CD4-positive, alpha-beta memory T cell (primary cell): ENCODE measurements around the gene CDK2AP2. TPM values are rescaled to one million over a fixed set of nuclear protein-coding genes. Genes with fewer than 3 reads are reported as not detected.
A peak's percentile ranks its signal among the peaks of the same experiment; 100 is the strongest.
"Not testable (repeated sequence)": the region's sequence is repeated elsewhere in the genome, so short reads cannot be mapped to it uniquely, and the experiment has no call there.

Experiments
- CTCF ChIA-PET: fragments of 350-600 bp; sonication (Branson Sonifier 250); formaldehyde crosslinking; loops from one replicate; lab custom pipeline; 2021; ENCODE audit warnings: inconsistent platforms; ENCODE audit not compliant: partially characterized antibody; lab: Charles Lee
- POLR2A ChIA-PET: fragments of 350-600 bp; sonication (Branson Sonifier 250); formaldehyde crosslinking; loops from one replicate; lab custom pipeline; 2021; ENCODE audit not compliant: partially characterized antibody; lab: Charles Lee
- DNase-seq, 5 donors: peaks; one replicate each; pipeline versions ENCODE4 v3.0.0 to v3.0.0-alpha.2; 2020 to 2022; ENCODE audit warnings: mixed read lengths in 1 of 5
- H3K27ac ChIP-seq: one replicate; pipeline ENCODE4 v1.7.0; 2013; ENCODE audit warnings: low read depth, low read length
- H3K27me3 ChIP-seq: 2 replicates; pipeline ENCODE4 v1.7.0; 2013; ENCODE audit warnings: mild to moderate bottlenecking, low read length, moderate library complexity; ENCODE audit not compliant: insufficient read depth
- H3K36me3 ChIP-seq: 2 replicates; pipeline ENCODE4 v1.7.0; 2013; ENCODE audit warnings: mild to moderate bottlenecking, low read length, moderate library complexity; ENCODE audit not compliant: insufficient read depth
- H3K4me1 ChIP-seq: 2 replicates; pipeline ENCODE4 v1.7.0; 2013; ENCODE audit warnings: mild to moderate bottlenecking, low read length, moderate library complexity; ENCODE audit not compliant: insufficient read depth
- H3K4me3 ChIP-seq, 2 donors: one replicate each; pipeline ENCODE4 v1.7.0; 2013; ENCODE audit warnings: low read length in 2 of 2, mild to moderate bottlenecking in 1 of 2
- H3K9me3 ChIP-seq, 2 donors: one replicate each; pipeline ENCODE4 v1.7.0; 2013; ENCODE audit warnings: low read length in 2 of 2, control low read depth in 1 of 2; ENCODE audit not compliant: control insufficient read depth in 1 of 2
- H3K27ac Mint-ChIP-seq, 7 donors: one replicate each; pipeline ENCODE4 v1.8.0; 2020 to 2021; ENCODE audit warnings: mixed read lengths in 7 of 7, mild to moderate bottlenecking in 6 of 7, inconsistent platforms in 3 of 7, moderate library complexity in 3 of 7
- H3K27me3 Mint-ChIP-seq, 2 donors: one replicate each; pipeline ENCODE4 v1.8.0; 2020 to 2021; ENCODE audit warnings: mixed read lengths in 2 of 2
- H3K36me3 Mint-ChIP-seq, 2 donors: one replicate each; pipeline ENCODE4 v1.8.0; 2020 to 2021; ENCODE audit warnings: mixed read lengths in 2 of 2, inconsistent platforms in 1 of 2, mild to moderate bottlenecking in 1 of 2
- H3K4me1 Mint-ChIP-seq, 4 donors: one replicate each; pipeline ENCODE4 v1.8.0; 2020 to 2021; ENCODE audit warnings: mixed read lengths in 4 of 4, mild to moderate bottlenecking in 1 of 4
- H3K4me3 Mint-ChIP-seq, 8 donors: one replicate each; pipeline ENCODE4 v1.8.0; 2020 to 2021; ENCODE audit warnings: mixed read lengths in 8 of 8, mild to moderate bottlenecking in 7 of 8, moderate library complexity in 6 of 8, inconsistent platforms in 3 of 8
- H3K9me3 Mint-ChIP-seq, 8 donors: one replicate each; pipeline ENCODE4 v1.8.0; 2020 to 2021; ENCODE audit warnings: mixed read lengths in 8 of 8, mild to moderate bottlenecking in 5 of 8, inconsistent platforms in 3 of 8, moderate library complexity in 1 of 8
- intact Hi-C: fragments of 100-400 bp; cut with micrococcal nuclease; formaldehyde crosslinking; loops from one replicate; pipeline ENCODE4 v1.15.1; 2023
- polyA plus RNA-seq, 2 donors: library from polyadenylated mRNA; unstranded; fragments of 300-500 nt; fragmentation: Illumina TruSeq; gene quantifications; one replicate each; pipeline ENCODE4 v1.2.3, GENCODE V29; 2021
- total RNA-seq, 2 experiments: library from RNA; stranded (reverse); gene quantifications; one replicate each; pipeline ENCODE4 v1.2.3, GENCODE V29; 2021

The CDK2AP2 gene
- total and polyA plus RNA-seq, 4 experiments from 2014 or later: 83.3 to 152 (median 85.9) TPM

- Histone ChIP-seq H3K36me3 (peaks cover 41% of the 10 kb centered on the region), H3K4me3 (no peak overlapping the region), H3K27ac (peak overlapping the region; percentile 66), H3K4me1 (peaks cover 51% of the 10 kb centered on the region), H3K27me3 (no peaks in the 10 kb centered on the region), H3K9me3 (no peaks in the 10 kb centered on the region)
- Mint-ChIP-seq H3K27ac (peak overlapping the region in 5 of 7 donors; percentile 24 to 90 (median 83)), H3K36me3 (peaks cover 18 to 59% of the 10 kb centered on the region in 2 donors), H3K9me3 (no peaks in the 10 kb centered on the region), H3K4me1 (peaks cover 35 to 53% (median 45%) of the 10 kb centered on the region in 4 donors), H3K4me3 (peak overlapping the region in 1 of 8 donors; percentile 46), H3K27me3 (no peaks in the 10 kb centered on the region)
- intact Hi-C loops: no loop called here
- DNase-seq: no peak
- POLR2A ChIA-PET: interaction anchor here (0.6 to 16.2 kb wide), 10 partner anchors 13 to 138 kb away, joined by 3 to 279 read pairs (median 7); partner anchors contain the start of genes PITPNM1, PPP1CA, PTPRCAP and RAD9A
- CTCF ChIA-PET: interaction anchor here (1.1 to 1.8 kb wide), 3 partner anchors 13 to 138 kb away, joined by 3 to 5 read pairs (median 3); no protein-coding TSS in a partner anchor
These were observed 18.6 kb downstream of the CDK2AP2 start for GRCh38 chr11:67489203-67489884.

- peak in 1 of 5 donors; percentile 60 for DNase-seq
- Mint-ChIP-seq H3K4me3 (peak overlapping the region; percentile 69 to 100 (median 96)), H3K27me3 (no peaks in the 10 kb centered on the region), H3K36me3 (peaks cover 18 to 52% of the 10 kb centered on the region in 2 donors), H3K4me1 (peaks cover 46 to 75% (median 61%) of the 10 kb centered on the region in 4 donors), H3K27ac (peak overlapping the region; percentile 86 to 99 (median 95)), H3K9me3 (no peaks in the 10 kb centered on the region)
- Histone ChIP-seq H3K9me3 (no peaks in the 10 kb centered on the region), H3K4me1 (peaks cover 71% of the 10 kb centered on the region), H3K4me3 (peak overlapping the region in 1 of 2 donors; percentile 45), H3K27ac (peak overlapping the region; percentile 66), H3K36me3 (peaks cover 35% of the 10 kb centered on the region), H3K27me3 (no peaks in the 10 kb centered on the region)
- intact Hi-C loops: no loop called here
- POLR2A ChIA-PET: interaction anchor here (0.6 to 16.2 kb wide), 15 partner anchors 8 to 247 kb away, joined by 3 to 279 read pairs (median 15); partner anchors contain the start of genes PITPNM1, POLD4, PPP1CA and PTPRCAP
- CTCF ChIA-PET: interaction anchor here (1.3 to 1.5 kb wide), 3 partner anchors 18 to 85 kb away, joined by 4 read pairs; partner anchors contain the start of gene PPP1CA
These were observed 21.3 kb downstream of the CDK2AP2 start for GRCh38 chr11:67486481-67487195.

- ChIA-PET CTCF (interaction anchor here (1.1 to 2.1 kb wide), 5 partner anchors 17 to 129 kb away, joined by 3 to 9 read pairs (median 4); partner anchors contain the start of gene PPP1CA), POLR2A (interaction anchor here (0.6 to 16.2 kb wide), 15 partner anchors 10 to 208 kb away, joined by 3 to 279 read pairs (median 15); partner anchors contain the start of genes PITPNM1, POLD4, PPP1CA and PTPRCAP)
- intact Hi-C loops, H3K27me3 Mint-ChIP-seq, H3K9me3 ChIP-seq, H3K9me3 Mint-ChIP-seq, H3K27me3 ChIP-seq: not testable (repeated sequence)
- H3K4me1 Mint-ChIP-seq: peaks cover 46 to 74% (median 61%) of the 10 kb centered on the region in 4 donors
- peaks cover 71% of the 10 kb centered on the region for H3K4me1 ChIP-seq
- H3K27ac ChIP-seq: peak overlapping the region; percentile 66
- H3K4me3 ChIP-seq: peak overlapping the region in 1 of 2 donors; percentile 45
- H3K27ac Mint-ChIP-seq: peak overlapping the region; percentile 86 to 99 (median 95)
- H3K36me3 ChIP-seq: peaks cover 29% of the 10 kb centered on the region
- H3K36me3 Mint-ChIP-seq: peaks cover 18 to 46% of the 10 kb centered on the region in 2 donors
- DNase-seq: peak; percentile 36 to 63 (median 46)
- H3K4me3 Mint-ChIP-seq: peak overlapping the region; percentile 69 to 100 (median 96)
These were observed 22.0 kb downstream of the CDK2AP2 start for GRCh38 chr11:67485873-67486361.

GRCh38 chr11:67484847-67485311 lies 23.1 kb downstream of the CDK2AP2 start:
- ChIA-PET POLR2A (interaction anchor here (0.7 to 16.2 kb wide), 21 partner anchors 8 to 213 kb away, joined by 3 to 279 read pairs (median 15); partner anchors contain the start of genes CORO1B, PITPNM1, POLD4 and PPP1CA), CTCF (interaction anchor here (0.7 to 2.1 kb wide), 5 partner anchors 15 to 128 kb away, joined by 3 to 9 read pairs (median 3); partner anchors contain the start of gene PPP1CA)

GRCh38 chr11:67483831-67484665 lies 23.9 kb downstream of the CDK2AP2 start:
- peak overlapping the region; percentile 91 for H3K27ac ChIP-seq
- H3K4me1 ChIP-seq: peaks cover 66% of the 10 kb centered on the region
- CTCF ChIA-PET: interaction anchor here (0.6 to 2.1 kb wide), 7 partner anchors 15 to 316 kb away, joined by 3 to 9 read pairs (median 3); partner anchors contain the start of genes PPP1CA and TMEM134
- H3K4me3 ChIP-seq: peak overlapping the region; percentile 64 to 78
- Mint-ChIP-seq H3K36me3 (peaks cover 9 to 33% of the 10 kb centered on the region in 2 donors), H3K27me3 (no peaks in the 10 kb centered on the region), H3K4me3 (peak overlapping the region; percentile 95 to 100 (median 98)), H3K4me1 (peaks cover 42 to 68% (median 54%) of the 10 kb centered on the region in 4 donors), H3K27ac (peak overlapping the region; percentile 94 to 100 (median 99)), H3K9me3 (no peaks in the 10 kb centered on the region)
- POLR2A ChIA-PET: interaction anchor here (0.5 to 16.2 kb wide), 29 partner anchors 8 to 1366 kb away, joined by 3 to 279 read pairs (median 7); partner anchors contain the start of genes CORO1B, PITPNM1, POLD4 and PPP1CA
- no peaks in the 10 kb centered on the region for H3K27me3 ChIP-seq
- H3K36me3 ChIP-seq: peaks cover 11% of the 10 kb centered on the region
- no peaks in the 10 kb centered on the region for H3K9me3 ChIP-seq
- intact Hi-C loops: loop anchor here (1.0 to 2.0 kb wide), 6 partner anchors 20 to 131 kb away; partner anchors contain the start of genes POLD4, PTPRCAP and RAD9A
- DNase-seq: peak; percentile 73 to 86 (median 79)

More at GRCh38 chr11:67484847-67485311, 23.1 kb downstream of the CDK2AP2 start:
- H3K4me3 Mint-ChIP-seq: peak overlapping the region; percentile 95 to 100 (median 98)
- peak overlapping the region; percentile 94 to 100 (median 99) for H3K27ac Mint-ChIP-seq
- peaks cover 13 to 38% of the 10 kb centered on the region in 2 donors for H3K36me3 Mint-ChIP-seq
- Histone ChIP-seq H3K36me3 (peaks cover 19% of the 10 kb centered on the region), H3K27ac (peak overlapping the region; percentile 91), H3K4me3 (peak overlapping the region; percentile 32 to 78), H3K4me1 (peaks cover 71% of the 10 kb centered on the region), H3K27me3 (no peaks in the 10 kb centered on the region), H3K9me3 (no peaks in the 10 kb centered on the region)
- no peaks in the 10 kb centered on the region for H3K27me3 Mint-ChIP-seq
- peak; percentile 44 to 86 (median 50) for DNase-seq
- intact Hi-C loops: loop anchor here (1.0 kb wide), 3 partner anchors 21 to 94 kb away; partner anchors contain the start of genes PTPRCAP and RAD9A
- peaks cover 46 to 73% (median 59%) of the 10 kb centered on the region in 4 donors for H3K4me1 Mint-ChIP-seq
- H3K9me3 Mint-ChIP-seq: no peaks in the 10 kb centered on the region
